Gastrocnemius medialis (tissue), 4 donors: Measurements from ENCODE around the gene PDE4D. TPM values are rescaled to one million over a fixed set of nuclear protein-coding genes. Genes with fewer than 3 reads are reported as not detected.

ENCODE experiments used
- ATAC-seq, 2 donors: fragments of 150-250 bp; one replicate each; pipeline ENCODE4 v1.9.1; 2016
- DNase-seq, 2 donors: peaks; one replicate each; pipeline ENCODE4 v3.0.0-alpha.2; 2019
- H3K27ac ChIP-seq, 4 donors: fragments of 200-600 bp; sonication (generic); 1 replicate in 1 of 4; 2 replicates in 3 of 4; pipeline ENCODE4 v1.5.1; 2016 to 2018; ENCODE audit warnings: mild to moderate bottlenecking in 2 of 4, moderate library complexity in 1 of 4
- H3K27me3 ChIP-seq, 3 donors: fragments of 200-600 bp; sonication (generic) in 2 of 3; 1 replicate in 1 of 3; 2 replicates in 2 of 3; pipeline versions ENCODE4 v1.5.1 to v1.6.0; 2016 to 2019; ENCODE audit warnings: mild to moderate bottlenecking in 1 of 3, moderate library complexity in 1 of 3
- H3K36me3 ChIP-seq, 2 donors: fragments of 200-600 bp; sonication (generic) in 1 of 2; one replicate each; pipeline ENCODE4 v1.5.1; 2017 to 2018
- H3K4me1 ChIP-seq, 2 donors: fragments of 200-600 bp; sonication (generic) in 1 of 2; one replicate each; pipeline ENCODE4 v1.5.1; 2016 to 2017; ENCODE audit warnings: mild to moderate bottlenecking in 2 of 2
- H3K4me3 ChIP-seq, 4 donors: fragments of 200-600 bp; sonication (generic) in 3 of 4; 1 replicate in 1 of 4; 2 replicates in 3 of 4; pipeline ENCODE4 v1.5.1; 2016 to 2019; ENCODE audit warnings: mild to moderate bottlenecking in 2 of 4
- H3K9me3 ChIP-seq, 3 donors: fragments of 200-600 bp; sonication (generic) in 2 of 3; 1 replicate in 1 of 3; 2 replicates in 2 of 3; pipeline ENCODE4 v1.5.1; 2016 to 2019
- CTCF ChIP-seq, 5 experiments: fragments of 450-650 bp in 3 of 5; fragments of 200-600 bp in 2 of 5; sonication (generic) in 2 of 5; IDR thresholded peaks in 4 of 5; conservative IDR thresholded peaks in 1 of 5; 1 replicate in 4 of 5; 2 replicates in 1 of 5; pipeline ENCODE4 v1.5.1; 2016 to 2019; ENCODE audit warnings: antibody characterized with exemption in 5 of 5, mild to moderate bottlenecking in 3 of 5, moderate library complexity in 3 of 5
- POLR2A ChIP-seq, 2 donors: fragments of 450-650 bp; IDR thresholded peaks; one replicate each; pipeline ENCODE4 v1.6.1; 2017; ENCODE audit warnings: antibody characterized with exemption in 2 of 2, mild to moderate bottlenecking in 2 of 2, moderate library complexity in 2 of 2
- in situ Hi-C, 4 donors: fragments of 200-750 bp; cut with MboI; loops; one replicate each; pipeline versions ENCODE4 v1.15.0 to v1.8.0; 2017; ENCODE audit warnings: low sequenced_read_pairs in 4 of 4
- intact Hi-C: fragments of 100-400 bp; cut with DNase I; formaldehyde crosslinking; loops from one replicate; pipeline ENCODE4 v1.15.1; 2023; ENCODE audit warnings: low total_unique reads
- total RNA-seq, 4 donors: library from RNA; depleted of rRNA; stranded (reverse); fragments of >200 nt; gene quantifications; one replicate each; pipeline versions ENCODE4 v1.1.0 to v1.2.3, GENCODE V29; 2016

PDE4D gene
- total RNA-seq, 4 donors from 2014 or later, result 133 to 223 (median 185) TPM

DNA sequence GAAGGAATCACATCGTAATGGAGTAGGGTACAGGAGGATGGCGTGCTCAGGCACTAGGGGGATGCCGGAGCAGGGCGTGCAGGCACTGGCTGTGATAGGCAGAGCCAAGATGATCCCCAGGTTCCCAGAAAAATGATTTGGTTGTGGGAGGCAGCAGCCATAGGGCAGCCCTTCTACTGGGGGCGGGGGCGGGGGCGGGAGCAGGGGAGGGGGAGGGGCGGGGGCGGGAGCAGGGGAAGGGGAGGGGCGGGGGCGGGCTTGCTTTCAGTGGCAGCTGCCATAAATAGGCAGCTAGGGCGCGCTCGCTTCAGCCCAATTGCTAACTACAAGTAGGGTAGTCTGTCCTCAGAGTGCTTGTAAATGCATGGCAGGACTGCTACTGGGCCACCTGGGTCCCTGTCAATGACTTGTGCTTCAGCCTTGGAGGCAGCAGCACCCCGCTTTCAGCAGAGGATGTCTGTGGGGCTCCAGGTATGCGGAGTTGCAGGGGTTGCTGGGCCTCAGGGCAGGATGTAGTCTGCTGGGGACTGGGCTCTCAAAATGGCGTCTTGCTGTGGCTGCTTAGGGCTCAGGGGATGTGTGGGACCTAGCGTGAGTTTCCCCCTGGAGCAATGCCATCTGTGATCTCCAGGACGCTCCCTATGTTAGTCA, 956.4 kb downstream of the PDE4D start:
- no peak overlapping the region for H3K4me3 ChIP-seq
- no peak for DNase-seq
- no peaks in the 10 kb centered on the region for H3K9me3 ChIP-seq
- TF ChIP-seq POLR2A (IDR thresholded peaks at IDR 0.05) (no peak), CTCF (IDR thresholded peaks at IDR 0.05 in 4 of 5, conservative IDR thresholded peaks at IDR 0.05 in 1 of 5) (no peak)
- intact Hi-C loops (no loop called here), in situ Hi-C loops (no loop called here)
- no peaks in the 10 kb centered on the region for H3K4me1 ChIP-seq
- H3K36me3 ChIP-seq, result no peaks in the 10 kb centered on the region
- ATAC-seq, result no peak
- no peaks in the 10 kb centered on the region for H3K27me3 ChIP-seq
- no peak overlapping the region for H3K27ac ChIP-seq

DNA sequence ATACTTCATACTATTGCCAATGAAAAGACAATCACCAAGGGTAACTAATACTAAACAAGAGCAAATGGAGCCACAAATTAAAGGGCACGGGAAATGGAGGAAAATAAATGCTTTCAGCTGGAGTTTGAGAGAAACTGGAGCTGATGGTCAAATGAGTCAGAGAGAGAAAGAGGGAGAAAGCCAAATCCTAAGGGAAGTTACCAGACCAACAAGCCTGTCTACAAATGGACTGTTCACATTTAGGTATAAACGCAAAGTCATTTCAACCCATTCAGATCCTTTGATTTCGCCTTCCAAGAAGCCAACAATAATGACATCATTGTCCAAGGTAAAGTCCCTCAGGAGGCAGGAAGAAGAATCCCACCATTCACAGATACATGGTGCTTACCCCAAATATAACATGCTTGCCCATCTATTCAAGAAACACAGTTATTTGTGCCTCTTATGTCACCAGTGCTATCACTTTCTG, 958.9 kb downstream of the PDE4D start:
- no peak for TF ChIP-seq CTCF (IDR thresholded peaks at IDR 0.05 in 4 of 5, conservative IDR thresholded peaks at IDR 0.05 in 1 of 5)
- no peak for TF ChIP-seq POLR2A (IDR thresholded peaks at IDR 0.05)
- intact Hi-C loops, result no loop called here
- no peaks in the 10 kb centered on the region for H3K36me3 ChIP-seq
- ATAC-seq, result no peak
- no peaks in the 10 kb centered on the region for H3K27me3 ChIP-seq
- H3K4me3 ChIP-seq, result no peak overlapping the region
- in situ Hi-C loops, result no loop called here
- no peaks in the 10 kb centered on the region for H3K4me1 ChIP-seq
- DNase-seq, result no peak
- H3K9me3 ChIP-seq, result no peaks in the 10 kb centered on the region
- H3K27ac ChIP-seq, result no peak overlapping the region

DNA sequence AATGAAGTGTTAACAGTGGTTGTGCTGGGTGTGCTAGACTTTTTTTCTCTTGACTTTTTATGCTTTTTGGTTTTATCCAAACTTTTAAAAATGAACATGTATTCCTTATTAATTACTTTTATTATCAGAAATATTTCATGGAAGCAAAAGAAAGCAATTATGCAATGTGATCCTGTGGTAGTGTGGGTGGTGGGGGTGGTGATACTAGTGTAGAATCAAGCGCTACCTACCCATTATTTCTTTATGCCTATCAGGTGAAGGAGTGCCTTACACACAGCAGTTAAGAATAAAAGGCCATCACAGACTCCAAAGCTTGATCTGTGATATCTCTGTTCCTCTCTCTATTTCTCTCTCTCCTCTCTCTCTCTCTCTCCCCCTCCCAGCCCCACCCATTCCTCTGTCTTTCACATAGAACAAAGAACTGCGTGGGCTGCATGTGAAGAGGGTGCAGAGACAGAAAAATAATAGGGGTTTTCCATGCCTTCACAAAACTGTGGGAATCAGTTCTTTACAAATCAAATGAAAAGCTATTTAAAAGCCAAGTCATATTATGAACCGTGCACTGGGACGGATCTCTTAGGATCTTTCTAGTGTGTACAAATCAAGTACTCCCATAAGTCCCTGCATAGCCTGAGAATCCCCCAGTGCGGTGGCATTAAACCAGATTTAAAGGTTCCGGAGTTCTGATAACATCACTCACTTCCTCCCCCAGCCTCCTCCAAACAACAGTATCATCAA, 959.5 kb downstream of the PDE4D start:
- no peak overlapping the region for H3K4me3 ChIP-seq
- ATAC-seq (no peak), DNase-seq (no peak)
- intact Hi-C loops (no loop called here), in situ Hi-C loops (no loop called here)
- H3K27ac ChIP-seq, result no peak overlapping the region
- H3K9me3 ChIP-seq, result no peaks in the 10 kb centered on the region
- no peaks in the 10 kb centered on the region for H3K4me1 ChIP-seq
- no peaks in the 10 kb centered on the region for H3K36me3 ChIP-seq
- H3K27me3 ChIP-seq, result no peaks in the 10 kb centered on the region
- TF ChIP-seq CTCF (IDR thresholded peaks at IDR 0.05 in 4 of 5, conservative IDR thresholded peaks at IDR 0.05 in 1 of 5), result no peak
- TF ChIP-seq POLR2A (IDR thresholded peaks at IDR 0.05), result no peak

DNA sequence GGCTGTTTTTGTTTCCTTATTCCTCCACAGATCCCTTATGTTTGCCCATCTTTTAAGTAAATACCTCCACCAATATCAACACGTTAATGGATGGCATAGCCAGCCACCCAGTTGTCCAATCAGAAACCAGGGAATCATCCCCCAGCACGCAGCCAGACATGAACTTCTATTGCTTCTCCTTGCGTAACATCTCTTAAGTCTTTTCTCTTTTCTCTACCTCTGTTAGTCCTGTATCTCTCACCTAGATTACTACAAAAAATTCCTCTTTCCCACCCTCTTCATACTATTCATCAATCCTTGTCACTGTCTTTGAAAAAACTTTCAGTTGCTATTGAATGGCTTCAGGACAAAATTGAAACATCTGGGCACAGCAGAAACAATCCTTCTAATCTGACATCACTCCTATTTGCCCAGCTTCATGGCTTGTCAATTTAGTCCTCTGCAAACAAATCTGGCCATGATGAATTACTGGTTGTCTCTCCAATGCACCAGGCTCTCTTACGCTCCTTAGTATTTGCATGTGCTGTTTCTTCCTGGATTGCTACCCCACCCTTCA, 961.4 kb downstream of the PDE4D start:
- Histone ChIP-seq H3K4me3 (no peak overlapping the region), H3K36me3 (no peaks in the 10 kb centered on the region), H3K4me1 (no peaks in the 10 kb centered on the region), H3K27me3 (no peaks in the 10 kb centered on the region), H3K9me3 (no peaks in the 10 kb centered on the region), H3K27ac (no peak overlapping the region)
- TF ChIP-seq POLR2A (IDR thresholded peaks at IDR 0.05), result no peak
- no peak for TF ChIP-seq CTCF (IDR thresholded peaks at IDR 0.05 in 4 of 5, conservative IDR thresholded peaks at IDR 0.05 in 1 of 5)
- DNase-seq, result no peak
- ATAC-seq, result no peak
- in situ Hi-C loops, result no loop called here
- intact Hi-C loops, result no loop called here
